C4-2B (cell line): ENCODE results near the gene UCN3.

Source experiments
- ZFX ChIP-seq: fragments of 450-650 bp; IDR thresholded peaks from 2 replicates; pipeline ENCODE4 v1.6.1; 2017
- TF ChIP-seq, protein P1 (sequence below): fragments of 450-650 bp; conservative IDR thresholded peaks from 2 replicates; pipeline ENCODE4 v1.5.1; 2017; ENCODE audit warnings: mild to moderate bottlenecking

DNA sequence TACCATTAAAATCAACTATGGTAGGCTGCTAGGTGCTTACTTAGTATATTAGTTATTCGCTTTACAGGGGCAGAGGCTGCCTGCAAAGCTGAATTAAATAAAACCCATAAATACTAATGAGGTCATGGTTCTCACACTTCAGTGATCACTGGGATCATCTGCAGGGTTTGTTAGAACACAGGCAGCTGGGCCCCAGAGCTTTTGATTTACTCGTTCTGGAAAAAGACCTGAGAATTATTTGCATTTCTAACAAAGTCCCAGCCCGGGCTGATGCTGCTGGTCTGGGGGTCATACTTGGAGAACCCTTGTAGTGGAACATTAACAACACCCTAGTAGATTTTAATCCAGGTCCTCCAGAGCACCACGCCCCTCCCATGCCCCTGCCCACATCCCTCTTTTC lies 8.5 kb downstream of the UCN3 start:
- TF ChIP-seq, protein P1, sequence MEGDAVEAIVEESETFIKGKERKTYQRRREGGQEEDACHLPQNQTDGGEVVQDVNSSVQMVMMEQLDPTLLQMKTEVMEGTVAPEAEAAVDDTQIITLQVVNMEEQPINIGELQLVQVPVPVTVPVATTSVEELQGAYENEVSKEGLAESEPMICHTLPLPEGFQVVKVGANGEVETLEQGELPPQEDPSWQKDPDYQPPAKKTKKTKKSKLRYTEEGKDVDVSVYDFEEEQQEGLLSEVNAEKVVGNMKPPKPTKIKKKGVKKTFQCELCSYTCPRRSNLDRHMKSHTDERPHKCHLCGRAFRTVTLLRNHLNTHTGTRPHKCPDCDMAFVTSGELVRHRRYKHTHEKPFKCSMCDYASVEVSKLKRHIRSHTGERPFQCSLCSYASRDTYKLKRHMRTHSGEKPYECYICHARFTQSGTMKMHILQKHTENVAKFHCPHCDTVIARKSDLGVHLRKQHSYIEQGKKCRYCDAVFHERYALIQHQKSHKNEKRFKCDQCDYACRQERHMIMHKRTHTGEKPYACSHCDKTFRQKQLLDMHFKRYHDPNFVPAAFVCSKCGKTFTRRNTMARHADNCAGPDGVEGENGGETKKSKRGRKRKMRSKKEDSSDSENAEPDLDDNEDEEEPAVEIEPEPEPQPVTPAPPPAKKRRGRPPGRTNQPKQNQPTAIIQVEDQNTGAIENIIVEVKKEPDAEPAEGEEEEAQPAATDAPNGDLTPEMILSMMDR = no peak
- TF ChIP-seq ZFX = no peak
